Heart left ventricle (tissue), 16 donors: ENCODE results near the gene GJB4. TPM values are rescaled to one million over a fixed set of nuclear protein-coding genes. Genes with fewer than 3 reads are reported as not detected.
"Not testable (repeated sequence)": the region's sequence is repeated elsewhere in the genome, so short reads cannot be mapped to it uniquely, and the experiment has no call there.

Experiments
- ATAC-seq, 4 donors: fragments of 200-7000 bp; cut with Tn5 transposase; one replicate each; pipeline ENCODE4 v1.9.1; 2020 to 2022; ENCODE audit warnings: moderate library complexity in 4 of 4, mild to moderate bottlenecking in 3 of 4, moderate number of reproducible peaks in 1 of 4
- DNase-seq, 5 donors: peaks; one replicate each; pipeline ENCODE4 v3.0.0-alpha.2; 2020
- H3K27ac ChIP-seq, 12 donors: fragments of 200-600 bp; sonication (generic) in 4 of 12; one replicate each; pipeline versions ENCODE4 v1.5.0 to v1.8.0; 2016 to 2022; ENCODE audit warnings: mild to moderate bottlenecking in 2 of 12
- H3K27me3 ChIP-seq, 9 donors: fragments of 200-600 bp; sonication (generic) in 2 of 9; one replicate each; pipeline versions ENCODE4 v1.5.1 to v1.8.0; 2016 to 2022; ENCODE audit warnings: mild to moderate bottlenecking in 3 of 9
- H3K36me3 ChIP-seq, 9 donors: fragments of 200-600 bp; sonication (generic) in 2 of 9; one replicate each; pipeline versions ENCODE4 v1.5.0 to v1.8.0; 2018 to 2022; ENCODE audit warnings: mild to moderate bottlenecking in 2 of 9
- H3K4me1 ChIP-seq, 12 donors: fragments of 200-600 bp; sonication (generic) in 4 of 12; one replicate each; pipeline versions ENCODE4 v1.5.0 to v1.8.0; 2016 to 2022; ENCODE audit warnings: mild to moderate bottlenecking in 3 of 12
- H3K4me3 ChIP-seq, 12 donors: fragments of 200-600 bp; sonication (generic) in 4 of 12; one replicate each; pipeline versions ENCODE4 v1.5.0 to v1.8.0; 2017 to 2022; ENCODE audit warnings: mild to moderate bottlenecking in 9 of 12, moderate library complexity in 4 of 12
- H3K9me3 ChIP-seq, 12 donors: fragments of 200-600 bp; sonication (generic) in 4 of 12; one replicate each; pipeline versions ENCODE4 v1.5.0 to v1.8.0; 2016 to 2022; ENCODE audit warnings: mild to moderate bottlenecking in 1 of 12
- POLR2A ChIP-seq, 2 donors: fragments of 450-650 bp; IDR thresholded peaks; one replicate each; pipeline ENCODE4 v1.6.1; 2017; ENCODE audit warnings: antibody characterized with exemption in 2 of 2, mild to moderate bottlenecking in 2 of 2, moderate library complexity in 2 of 2
- WGBS, 4 donors: extraction: QIAGEN DNeasy Blood & Tissue Kit in 2 of 4; methylation state at CpG; one replicate each; pipeline versions ENCODE4 v1.1.5 to v1.1.7; 2013 to 2018; 5-methylcytosine and 5-hydroxymethylcytosine counted together
- intact Hi-C, 10 donors: fragments of 100-400 bp; cut with DNase I; formaldehyde crosslinking; loops; one replicate each; pipeline versions ENCODE4 v1.11.1 to v1.14.2; 2022
- polyA plus RNA-seq, 2 donors: library from polyadenylated mRNA; stranded (reverse); fragments of 200-250 nt; gene quantifications; one replicate each; pipeline ENCODE4 v1.2.3, GENCODE V29; 2013
- total RNA-seq, 9 donors: library from RNA; depleted of rRNA in 2 of 9; stranded (reverse); fragments of >200 nt in 2 of 9; fragmentation: NEBNext Ultra II Directional in 3 of 9; extraction: Animal tissue kit (Norgen Biotek cat#: 25700) in 3 of 9; gene quantifications; one replicate each; pipeline versions ENCODE4 v1.1.0 to v1.2.4, GENCODE V29; 2016 to 2023
- TF ChIP-seq, protein P1 (sequence below), 12 donors: fragments of 200-600 bp; sonication (generic) in 4 of 12; IDR thresholded peaks; one replicate each; pipeline versions ENCODE4 v1.5.0 to v1.8.0; 2018 to 2022; ENCODE audit warnings: antibody characterized with exemption in 12 of 12, mild to moderate bottlenecking in 5 of 12
- donor health status: ischemic (EF 13 %, LVEDD 7.1; RV severe dilation, severe dysfunction).
- donor health status: healthy with polysubstance abuse.
- donor health status: DM: no; HTN: yes; CAD: no.
- donor health status: DM: no; HTN: no; CAD: no.
- donor health status: ischemic (EF 25% LVEDD 6.9; RV normal size, moderate dysfunction).
- donor health status: ischemic (EF 25% LVEDD 5.7; RV mildly dilated, moderate dysfunction).
- donor health status: healthy.
- donor health status: DM: yes; HTN: yes; CAD: no.
- donor health status: ischemic (EF 35%, LVEDD 5.7; RV mildly dilated, moderate dysfunction).
- donor health status: nonischemic (EF 11% LVEDD 7.7; RV severe dilation, severe dysfunction).
- donor health status: DM: yes; HTN: yes; CAD: no.
- donor health status: PGD.
- donor health status: ischemic (EF 29% LVEDD 5.4; RV normal size, mild dysfunction).
- donor health status: nonischemic (EF 23%, LVEDD 6.1; RV moderate dilation, normal function).

Gene GJB4
- total and polyA plus RNA-seq, 11 donors: not detected

DNA sequence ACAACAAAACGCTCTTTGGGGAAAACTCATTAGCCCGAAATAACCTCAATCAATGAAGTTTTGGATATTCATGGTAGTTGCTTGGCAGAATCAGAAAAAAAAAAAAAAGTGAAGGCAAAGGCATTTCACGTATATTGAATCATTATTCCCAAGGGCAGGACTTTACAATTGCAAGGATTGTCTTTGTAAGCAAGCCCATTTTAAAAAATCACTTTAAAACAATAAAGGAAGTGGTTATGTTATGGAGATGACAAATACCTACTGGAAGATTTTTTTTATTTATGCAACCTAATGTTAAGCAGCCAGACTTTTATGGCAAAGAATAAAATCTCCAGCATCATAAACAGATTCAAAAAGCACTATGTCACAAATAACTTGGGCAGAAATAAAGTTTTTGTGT is 9.3 kb downstream of the GJB4 start:
- ATAC-seq (no peak), DNase-seq (no peak)
- WGBS, 4 donors: 75 to 82% (median 76%) methylated on average over 3 of the region's 3 CpGs
- Histone ChIP-seq H3K4me3 (no peak overlapping the region), H3K27ac (no peak overlapping the region), H3K4me1 (no peaks in the 10 kb centered on the region), H3K27me3 (peaks cover 0 to 9% (median 0%) of the 10 kb centered on the region in 9 donors), H3K36me3 (no peaks in the 10 kb centered on the region), H3K9me3 (no peaks in the 10 kb centered on the region)
- intact Hi-C loops: no loop called here
- TF ChIP-seq, protein P1, sequence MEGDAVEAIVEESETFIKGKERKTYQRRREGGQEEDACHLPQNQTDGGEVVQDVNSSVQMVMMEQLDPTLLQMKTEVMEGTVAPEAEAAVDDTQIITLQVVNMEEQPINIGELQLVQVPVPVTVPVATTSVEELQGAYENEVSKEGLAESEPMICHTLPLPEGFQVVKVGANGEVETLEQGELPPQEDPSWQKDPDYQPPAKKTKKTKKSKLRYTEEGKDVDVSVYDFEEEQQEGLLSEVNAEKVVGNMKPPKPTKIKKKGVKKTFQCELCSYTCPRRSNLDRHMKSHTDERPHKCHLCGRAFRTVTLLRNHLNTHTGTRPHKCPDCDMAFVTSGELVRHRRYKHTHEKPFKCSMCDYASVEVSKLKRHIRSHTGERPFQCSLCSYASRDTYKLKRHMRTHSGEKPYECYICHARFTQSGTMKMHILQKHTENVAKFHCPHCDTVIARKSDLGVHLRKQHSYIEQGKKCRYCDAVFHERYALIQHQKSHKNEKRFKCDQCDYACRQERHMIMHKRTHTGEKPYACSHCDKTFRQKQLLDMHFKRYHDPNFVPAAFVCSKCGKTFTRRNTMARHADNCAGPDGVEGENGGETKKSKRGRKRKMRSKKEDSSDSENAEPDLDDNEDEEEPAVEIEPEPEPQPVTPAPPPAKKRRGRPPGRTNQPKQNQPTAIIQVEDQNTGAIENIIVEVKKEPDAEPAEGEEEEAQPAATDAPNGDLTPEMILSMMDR (IDR thresholded peaks at IDR 0.05): no peak
- TF ChIP-seq POLR2A (IDR thresholded peaks at IDR 0.05): no peak

DNA sequence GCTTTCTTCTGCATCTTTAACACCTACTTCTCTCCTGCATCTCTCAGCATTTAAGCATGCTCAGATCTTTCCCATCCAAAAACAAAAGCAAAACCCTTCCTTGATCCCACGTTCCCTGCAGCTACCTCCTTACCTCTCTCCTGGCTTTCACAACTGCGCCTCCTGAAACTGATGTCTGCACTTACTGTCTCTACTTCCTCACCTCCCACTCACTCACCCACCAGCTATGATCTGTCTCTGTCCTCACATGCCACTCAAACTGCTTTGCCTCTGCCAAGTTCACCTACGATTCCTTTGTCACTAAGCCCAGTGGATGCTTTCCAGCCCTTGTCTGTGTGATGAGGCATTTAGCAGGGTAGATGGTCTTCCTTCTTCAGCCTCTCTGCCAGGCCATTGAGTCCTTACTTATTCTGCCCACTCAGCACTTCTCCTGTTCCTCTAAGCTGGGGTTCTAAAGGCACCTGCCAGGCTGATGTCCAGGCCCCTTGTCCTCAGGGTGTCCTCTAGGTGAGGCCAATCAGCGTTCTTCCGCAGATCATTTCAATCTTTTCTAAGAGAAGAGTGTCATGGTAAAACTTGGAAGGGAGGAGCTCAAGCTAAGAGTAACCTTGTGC is 11.5 kb downstream of the GJB4 start:
- WGBS, 4 donors: 67 to 72% (median 70%) methylated on average over 5 of the region's 5 CpGs
- TF ChIP-seq, protein P1 (IDR thresholded peaks at IDR 0.05): no peak
- no peak for TF ChIP-seq POLR2A (IDR thresholded peaks at IDR 0.05)
- ATAC-seq: no peak

DNA sequence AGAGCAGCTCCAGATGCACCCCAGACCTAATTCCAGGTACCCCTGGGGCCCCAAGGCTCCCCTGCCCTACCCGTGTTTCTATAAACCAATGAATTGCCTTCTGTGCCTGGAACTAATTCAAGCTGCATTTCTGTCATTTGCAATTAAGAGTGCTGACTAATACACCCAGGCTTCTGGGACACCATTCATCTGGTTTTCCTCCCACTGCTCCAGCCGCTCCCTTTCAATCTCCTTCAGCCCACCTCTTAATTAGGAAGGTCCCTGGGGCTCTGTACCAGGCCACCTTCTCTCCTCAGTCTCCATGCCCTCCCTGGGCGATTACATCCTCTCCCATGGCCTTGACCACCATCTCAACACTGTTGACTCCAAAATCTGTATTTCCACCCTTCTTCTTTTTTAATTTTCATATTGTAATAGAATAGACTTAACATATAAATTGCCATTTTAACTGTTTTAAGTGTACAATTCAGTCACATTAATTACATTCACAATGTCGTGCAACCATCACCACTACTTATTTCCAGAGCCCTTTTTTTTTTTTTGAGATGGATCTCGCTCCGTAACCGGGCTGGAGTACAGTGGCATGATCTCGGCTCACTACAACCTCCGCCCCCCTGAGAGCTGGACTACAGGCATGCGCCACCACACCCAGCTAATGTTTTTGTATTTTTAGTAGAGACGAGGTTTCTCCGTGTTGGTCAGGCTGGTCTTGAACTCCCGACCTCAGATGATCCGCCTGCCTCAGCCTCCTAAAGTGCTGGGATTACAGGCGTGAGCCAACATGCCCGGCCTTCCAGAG is 12.2 kb downstream of the GJB4 start:
- H3K4me3 ChIP-seq: no peak overlapping the region
- H3K36me3 ChIP-seq: no peaks in the 10 kb centered on the region
- DNase-seq (no peak), ATAC-seq (no peak)
- intact Hi-C loops: no loop called here
- H3K9me3 ChIP-seq: no peaks in the 10 kb centered on the region
- TF ChIP-seq, protein P1 (IDR thresholded peaks at IDR 0.05): no peak
- no peak for TF ChIP-seq POLR2A (IDR thresholded peaks at IDR 0.05)
- H3K27ac ChIP-seq: no peak overlapping the region
- peaks cover 0 to 28% (median 6%) of the 10 kb centered on the region in 9 donors for H3K27me3 ChIP-seq
- no peaks in the 10 kb centered on the region for H3K4me1 ChIP-seq
- 85 to 88% (median 87%) methylated on average over 16 of the region's 16 CpGs for WGBS, 4 donors

More for the DNA sequence above, 11.5 kb downstream of the GJB4 start:
- H3K9me3 ChIP-seq: no peaks in the 10 kb centered on the region
- H3K36me3 ChIP-seq: no peaks in the 10 kb centered on the region
- no peak overlapping the region for H3K27ac ChIP-seq
- DNase-seq: no peak
- H3K27me3 ChIP-seq: peaks cover 0 to 20% (median 0%) of the 10 kb centered on the region in 9 donors
- no peaks in the 10 kb centered on the region for H3K4me1 ChIP-seq
- intact Hi-C loops: no loop called here
- H3K4me3 ChIP-seq: no peak overlapping the region

DNA sequence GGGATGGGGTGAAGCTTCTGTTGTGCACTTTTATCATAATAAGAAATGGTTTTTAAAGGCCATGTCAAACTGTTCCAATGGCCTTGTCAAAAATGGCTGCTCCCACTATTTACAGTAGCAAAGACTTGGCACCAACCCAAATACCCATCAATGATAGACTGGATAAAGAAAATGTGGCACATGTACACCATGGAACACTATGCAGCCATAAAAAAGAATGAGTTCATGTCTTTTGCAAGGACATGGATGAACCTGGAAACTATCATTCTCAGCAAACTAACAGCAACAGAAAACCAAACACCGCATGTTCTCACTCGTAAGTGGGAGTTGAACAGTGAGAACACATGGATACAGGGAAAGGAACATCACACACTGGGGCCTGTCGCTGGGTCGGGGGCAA is 13.6 kb downstream of the GJB4 start:
- 80 to 98% (median 90%) methylated on average over 4 of the region's 4 CpGs for whole genome bisulfite sequencing, 4 donors
- H3K27ac ChIP-seq, H3K4me1 ChIP-seq, H3K9me3 ChIP-seq, DNase-seq, H3K4me3 ChIP-seq, intact Hi-C loops, H3K36me3 ChIP-seq, ATAC-seq: not testable (repeated sequence)
- H3K27me3 ChIP-seq: peaks cover 0 to 28% (median 5%) of the 10 kb centered on the region in 9 donors
